Activated CD8-positive, alpha-beta memory T cell treated with anti-CD3 and anti-CD28 coated beads, Interleukin-2, amount 50 U/mL, for 1 hour (primary cell): Measurements from ENCODE around the gene SNX13.
"Not testable (repeated sequence)": the region's sequence is repeated elsewhere in the genome, so short reads cannot be mapped to it uniquely, and the experiment has no call there.

ENCODE experiments used
- DNase-seq: peaks from one replicate; pipeline ENCODE4 v3.0.0-alpha.2; 2020; ENCODE audit errors: extremely low read depth

Gene SNX13

DNA sequence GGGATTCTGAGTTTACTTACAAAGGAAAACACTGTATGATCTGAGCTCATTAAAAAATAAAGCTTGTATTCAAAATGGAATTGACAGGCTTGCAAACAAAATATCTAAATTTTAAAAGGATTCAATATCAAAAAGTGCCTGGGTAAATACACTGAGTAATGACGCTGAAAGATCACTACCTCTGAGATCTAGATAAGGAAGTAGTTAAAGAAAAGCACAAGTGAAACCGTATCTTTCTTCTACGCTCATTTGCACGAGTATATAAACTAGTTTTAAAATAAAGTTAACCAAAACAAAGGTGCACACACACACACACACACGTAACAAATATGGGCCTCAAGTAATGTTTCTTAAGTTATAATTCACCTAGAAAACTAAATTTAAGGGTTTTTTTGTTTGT, 93.4 kb downstream of the SNX13 start:
- DNase-seq = no peak

DNA sequence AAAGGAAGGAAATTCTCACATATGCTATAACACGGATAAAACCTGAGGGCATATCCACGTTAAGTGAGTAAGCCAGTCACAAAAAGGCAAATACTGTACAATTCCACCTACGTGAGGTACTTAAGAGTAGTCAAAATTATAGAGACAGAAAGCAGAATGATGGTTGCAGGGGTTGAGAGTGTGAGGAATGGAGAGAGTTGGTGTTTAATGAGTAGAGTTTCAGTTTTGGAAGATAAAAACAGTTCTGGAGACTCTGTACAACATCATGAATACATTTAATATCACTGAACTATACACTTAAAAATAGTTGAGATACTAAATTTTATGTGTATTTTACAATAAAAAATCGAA, 95.1 kb downstream of the SNX13 start:
- DNase-seq = no peak

DNA sequence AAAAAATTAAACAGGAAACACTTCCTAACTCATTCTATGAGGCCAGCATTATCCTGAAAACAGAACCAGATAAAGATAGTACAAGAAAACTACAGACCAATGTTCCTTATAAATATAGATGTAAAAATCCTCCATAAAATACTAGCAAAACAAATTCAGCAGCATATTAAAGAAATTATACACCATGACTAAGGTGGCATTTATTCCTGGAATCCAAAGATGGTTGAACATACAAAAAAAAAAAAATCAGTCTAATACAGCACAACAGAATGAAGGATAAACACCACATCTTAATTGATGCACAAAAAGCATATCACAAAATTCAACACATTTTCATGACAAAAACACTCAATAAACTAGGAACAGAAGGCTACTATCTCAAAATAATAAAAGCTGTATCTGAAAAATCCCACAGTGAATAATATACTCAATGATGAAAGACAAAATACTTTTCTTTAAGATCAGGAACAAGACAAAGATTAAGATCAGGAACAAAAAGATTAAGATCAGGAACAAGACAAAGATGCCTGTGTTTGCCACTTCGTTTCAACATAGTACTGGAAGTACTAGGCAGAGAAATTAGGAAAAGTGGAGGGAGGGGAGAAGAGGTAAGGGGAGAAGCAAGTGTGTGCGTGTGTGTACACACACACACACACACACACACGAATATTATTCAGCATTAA, 95.6 kb downstream of the SNX13 start:
- no peak for DNase-seq

DNA sequence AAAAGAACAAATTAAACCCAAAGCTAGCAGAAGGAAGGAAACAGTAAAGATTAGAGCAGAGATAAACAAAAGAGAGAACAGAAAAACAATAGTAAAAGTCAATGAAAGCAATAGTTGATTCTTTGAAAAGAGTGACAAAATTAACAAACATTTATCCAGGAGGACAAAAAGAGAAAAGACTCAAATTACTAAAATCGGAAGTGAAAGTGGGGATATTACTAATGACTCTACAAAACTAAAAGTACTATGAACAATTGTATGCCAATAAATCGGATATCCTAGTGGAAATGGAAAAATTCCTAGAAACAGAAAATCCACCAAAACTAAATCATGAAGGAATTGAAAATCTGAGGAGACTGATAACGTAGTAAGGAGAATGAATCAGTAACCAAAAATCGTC, 96.3 kb downstream of the SNX13 start:
- DNase-seq = no peak

DNA sequence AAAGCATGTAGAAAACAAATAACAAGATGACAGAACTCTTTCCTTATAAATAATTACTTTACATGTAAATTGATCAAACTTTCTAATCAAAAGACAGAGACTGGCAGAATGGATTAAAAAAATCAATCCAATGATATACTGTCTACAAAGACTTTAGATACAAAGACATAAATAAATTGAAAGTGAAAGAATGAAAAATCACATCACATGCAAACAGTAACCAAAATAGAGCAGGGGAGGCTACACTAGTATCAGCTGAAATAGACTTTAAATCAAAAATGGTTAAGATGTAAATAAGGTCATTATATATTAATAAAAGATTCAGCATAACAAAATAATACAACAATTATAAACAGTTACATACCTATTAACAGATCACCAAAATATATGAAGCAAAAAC, 97.3 kb downstream of the SNX13 start:
- DNase-seq = no peak

DNA sequence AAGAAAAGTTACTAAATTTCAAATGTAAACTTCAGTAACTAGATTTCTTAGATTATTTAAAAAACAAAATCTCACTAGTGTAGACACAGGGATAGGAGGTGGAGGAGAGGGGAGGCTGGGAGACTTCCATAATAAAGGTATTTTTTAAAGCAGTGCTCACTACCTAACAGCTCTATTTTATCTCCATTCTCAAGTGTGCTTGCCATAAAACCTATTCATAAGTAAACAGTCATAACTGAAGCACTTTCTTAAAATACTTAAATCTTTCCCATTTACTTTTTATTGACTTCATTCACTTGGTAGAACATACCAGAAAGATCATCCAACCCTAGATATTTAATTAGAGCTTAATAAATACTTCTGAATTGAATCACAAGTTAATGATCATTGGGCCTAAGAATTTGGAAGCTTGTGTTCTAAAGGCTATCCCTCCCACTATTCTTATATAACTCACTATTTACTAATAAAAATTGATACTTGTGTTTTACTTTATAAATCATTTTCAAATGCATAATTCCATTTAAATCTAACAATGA, 107.4 kb downstream of the SNX13 start:
- DNase-seq = no peak

DNA sequence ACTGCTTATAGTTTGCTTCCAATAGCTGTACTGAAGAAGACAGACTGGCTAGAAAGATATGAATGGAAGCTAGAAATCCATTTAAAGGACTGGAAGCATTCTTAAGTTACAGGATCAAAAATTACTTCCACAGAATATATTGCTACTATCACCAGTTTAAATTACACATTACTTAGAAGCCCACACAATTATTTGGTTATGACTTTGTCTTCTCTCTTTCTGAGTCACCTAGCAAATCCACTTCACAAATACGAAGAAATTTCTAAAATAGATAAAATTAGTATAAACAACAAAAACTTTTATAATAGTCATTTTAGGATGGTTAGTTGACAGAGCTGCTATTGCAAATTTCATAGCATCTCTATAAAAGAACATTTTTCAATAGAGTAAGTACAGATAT, 108.1 kb downstream of the SNX13 start:
- DNase-seq = no peak

DNA sequence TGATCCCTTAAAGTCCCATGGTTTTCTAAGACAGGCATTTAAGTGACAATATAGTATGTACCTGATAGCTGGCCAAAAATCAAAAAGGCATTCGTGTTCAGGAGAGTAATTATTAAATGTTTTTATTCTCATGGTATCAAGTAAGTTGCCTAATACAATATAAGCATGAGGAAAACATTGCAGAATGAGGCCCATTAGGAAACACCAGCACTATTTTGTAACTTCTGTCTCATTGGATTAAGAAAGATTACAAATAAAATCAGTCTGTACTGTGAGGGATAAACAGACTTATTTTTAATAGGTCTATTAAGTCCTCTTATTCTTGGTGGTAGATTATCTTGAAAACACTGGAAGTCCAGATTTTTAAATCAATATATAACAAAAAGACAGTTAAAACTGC, 110.1 kb downstream of the SNX13 start:
- DNase-seq = no peak

DNA sequence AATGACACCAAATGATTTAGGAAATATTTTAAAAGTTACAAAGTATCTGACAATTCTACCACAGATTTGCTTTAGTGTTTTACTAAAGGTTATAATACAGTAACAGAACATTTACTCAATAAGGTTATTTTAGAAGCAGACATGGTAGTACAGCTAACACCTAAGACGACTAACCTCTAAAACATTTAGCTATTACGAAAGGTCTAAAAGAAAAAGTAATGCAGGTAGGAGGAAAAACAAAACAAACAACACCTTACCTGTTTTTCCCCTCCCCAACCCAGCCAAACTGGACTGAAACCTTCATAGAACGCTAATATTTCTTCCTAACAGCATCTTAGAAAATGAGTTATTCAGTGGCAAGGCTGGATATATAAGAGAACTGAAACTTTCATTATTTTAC, 111.3 kb downstream of the SNX13 start:
- DNase-seq = no peak

DNA sequence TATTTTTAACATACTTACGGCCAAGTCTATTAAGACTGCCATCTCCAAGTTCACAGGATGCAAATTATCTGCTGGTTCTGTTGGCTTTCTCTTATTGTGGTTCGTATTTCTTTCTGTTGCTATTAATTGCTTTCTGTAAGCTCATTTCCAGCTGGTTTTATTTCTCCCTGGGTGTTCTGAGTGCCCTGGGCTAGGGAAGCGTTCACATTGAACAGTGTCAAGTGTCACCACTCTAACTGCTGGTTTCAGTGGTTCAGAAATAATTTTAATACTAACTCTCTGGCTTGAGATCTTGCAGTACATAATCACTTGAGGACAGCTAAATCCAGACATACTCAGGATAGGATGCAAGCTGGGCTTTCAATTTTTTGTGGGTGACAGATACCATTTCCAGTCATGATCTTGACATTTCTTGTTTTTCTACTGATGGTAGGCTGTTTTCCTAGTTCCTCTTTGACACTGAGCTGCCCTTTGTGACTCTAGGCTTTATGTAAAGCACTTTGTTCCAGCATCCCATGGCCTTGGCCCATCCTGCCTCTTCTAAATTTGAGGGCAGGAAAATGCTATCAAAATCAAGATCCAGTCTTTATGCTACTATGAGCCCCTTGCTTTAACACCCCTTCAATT, 117.6 kb downstream of the SNX13 start:
- no peak for DNase-seq

DNA sequence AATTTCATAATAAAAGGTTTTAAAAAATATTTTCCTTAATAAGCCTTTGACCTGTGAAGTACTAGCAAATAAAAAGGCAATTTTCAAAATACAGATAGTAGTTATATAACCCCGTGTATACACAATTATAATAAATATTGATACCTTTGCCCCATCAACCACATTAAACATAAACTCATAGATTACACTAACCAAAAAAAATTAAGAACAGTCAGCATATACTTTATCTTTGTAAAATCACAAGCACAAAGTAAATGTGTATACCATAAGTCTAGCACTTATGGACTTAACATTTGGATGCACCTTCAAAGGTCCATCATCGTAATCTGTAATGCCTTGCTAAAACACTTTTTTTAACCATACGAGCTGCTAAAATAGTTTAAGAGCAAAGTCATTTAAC, 123.4 kb downstream of the SNX13 start:
- DNase-seq = no peak

DNA sequence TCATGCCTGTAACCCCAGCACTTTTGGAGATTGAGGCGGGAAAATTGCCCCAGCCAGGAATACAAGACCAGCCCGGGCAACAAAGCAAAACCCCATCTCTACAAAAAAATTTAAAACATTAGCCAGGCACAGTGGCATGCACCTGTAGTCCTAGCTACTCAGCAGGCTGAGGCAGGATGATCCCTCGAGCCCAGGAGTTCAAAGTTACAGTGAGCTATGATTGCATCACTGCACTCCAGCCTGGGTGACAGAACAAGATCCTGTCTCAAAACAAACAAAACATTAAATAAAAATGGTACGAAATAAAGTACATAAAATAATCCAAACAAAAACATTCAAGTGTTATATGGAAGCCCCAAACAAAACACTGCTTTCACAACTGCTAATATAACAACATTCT, 125.0 kb downstream of the SNX13 start:
- no peak for DNase-seq

DNA sequence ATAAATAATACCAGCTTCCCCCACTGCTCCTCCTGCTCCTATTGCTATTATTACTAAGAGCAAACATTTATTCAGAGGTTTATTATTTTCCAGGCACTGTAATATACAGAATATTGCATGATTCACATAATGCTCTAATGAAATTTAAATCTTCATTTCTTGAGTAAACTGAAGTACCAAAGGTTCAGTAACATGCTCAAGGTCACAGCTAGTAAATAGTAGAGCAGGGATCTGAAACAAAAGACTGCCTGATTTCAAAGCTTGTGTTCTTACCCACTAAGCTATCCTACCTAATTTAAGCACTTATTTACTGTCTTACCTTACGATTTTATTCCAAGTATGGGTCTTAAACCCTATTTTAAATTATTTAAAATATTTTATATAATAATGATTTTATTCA, 126.2 kb downstream of the SNX13 start:
- no peak for DNase-seq

DNA sequence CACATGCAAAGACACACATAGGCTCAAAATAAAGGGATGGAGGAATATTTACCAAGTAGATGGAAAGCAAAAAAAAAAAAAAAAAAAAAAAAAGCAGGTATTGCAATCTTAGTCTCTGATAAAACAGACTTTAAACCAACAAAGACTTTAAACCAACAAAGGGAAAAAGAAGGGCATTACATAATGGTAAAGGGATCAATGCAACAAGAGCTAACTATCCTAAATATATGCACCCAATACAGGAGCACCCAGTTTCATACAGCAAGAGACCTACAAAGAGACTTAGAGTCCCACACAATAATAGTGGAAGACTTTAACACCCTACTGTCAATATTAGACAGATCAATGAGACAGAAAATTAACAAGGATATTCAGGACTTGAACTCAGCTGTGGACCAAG, 131.1 kb downstream of the SNX13 start:
- not testable (repeated sequence) for DNase-seq

DNA sequence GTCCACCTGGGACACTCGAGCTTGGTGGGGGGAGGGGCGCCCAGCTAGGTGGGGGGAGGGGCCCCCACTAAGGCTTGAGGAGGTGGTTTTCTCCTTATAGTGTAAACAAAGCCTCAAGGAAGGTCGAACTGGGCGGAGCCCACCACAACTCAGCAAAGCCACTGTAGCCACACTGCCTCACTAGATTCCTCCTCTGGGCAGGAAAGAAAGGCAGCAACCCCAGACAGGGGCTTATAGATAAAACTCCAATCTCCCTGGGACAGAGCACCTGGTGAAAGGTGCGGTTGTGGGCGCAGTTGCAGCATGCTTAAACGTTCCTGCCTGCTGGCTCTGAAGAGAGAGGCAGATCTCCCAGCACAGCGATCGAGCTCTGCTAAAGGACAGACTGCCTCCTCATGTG, 133.1 kb downstream of the SNX13 start:
- no peak for DNase-seq

DNA sequence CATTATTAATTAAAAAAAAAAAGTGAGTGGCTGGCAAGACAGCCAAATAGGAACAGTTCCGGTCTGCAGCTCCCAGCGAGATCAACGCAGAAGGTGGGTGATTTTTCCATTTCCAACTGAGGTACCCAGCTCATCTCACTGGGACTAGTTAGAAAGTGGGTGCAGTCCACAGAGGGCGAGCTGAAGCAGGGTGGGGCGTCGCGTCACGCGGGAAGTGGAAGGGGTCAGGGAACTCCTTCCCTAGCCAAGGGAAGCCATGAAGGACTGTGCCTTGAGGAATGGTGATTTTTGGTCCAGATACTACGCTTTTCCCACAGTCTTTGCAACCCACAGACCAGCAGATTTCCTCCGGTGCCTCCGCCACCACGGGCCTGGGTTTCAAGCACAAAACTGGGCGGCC, 133.7 kb downstream of the SNX13 start:
- no peak for DNase-seq

DNA sequence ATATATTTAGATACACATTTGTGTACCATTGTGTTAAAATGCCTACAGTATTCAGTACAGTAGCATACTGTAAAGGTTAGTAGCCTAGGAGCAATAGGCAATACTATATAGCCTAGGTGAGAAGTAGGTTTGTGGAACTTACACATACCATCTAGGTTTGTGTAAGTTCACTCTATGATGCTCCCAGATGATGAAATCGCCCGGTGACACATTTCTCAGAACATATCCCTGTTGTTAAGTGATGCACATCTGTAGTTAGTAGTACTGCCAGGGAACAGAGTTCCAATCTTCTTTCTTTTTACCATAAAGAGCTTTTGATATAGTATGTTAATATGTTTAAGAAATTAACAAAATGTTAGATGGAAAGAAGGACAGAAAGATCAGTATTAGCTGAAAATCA, 138.2 kb downstream of the SNX13 start:
- DNase-seq = no peak

DNA sequence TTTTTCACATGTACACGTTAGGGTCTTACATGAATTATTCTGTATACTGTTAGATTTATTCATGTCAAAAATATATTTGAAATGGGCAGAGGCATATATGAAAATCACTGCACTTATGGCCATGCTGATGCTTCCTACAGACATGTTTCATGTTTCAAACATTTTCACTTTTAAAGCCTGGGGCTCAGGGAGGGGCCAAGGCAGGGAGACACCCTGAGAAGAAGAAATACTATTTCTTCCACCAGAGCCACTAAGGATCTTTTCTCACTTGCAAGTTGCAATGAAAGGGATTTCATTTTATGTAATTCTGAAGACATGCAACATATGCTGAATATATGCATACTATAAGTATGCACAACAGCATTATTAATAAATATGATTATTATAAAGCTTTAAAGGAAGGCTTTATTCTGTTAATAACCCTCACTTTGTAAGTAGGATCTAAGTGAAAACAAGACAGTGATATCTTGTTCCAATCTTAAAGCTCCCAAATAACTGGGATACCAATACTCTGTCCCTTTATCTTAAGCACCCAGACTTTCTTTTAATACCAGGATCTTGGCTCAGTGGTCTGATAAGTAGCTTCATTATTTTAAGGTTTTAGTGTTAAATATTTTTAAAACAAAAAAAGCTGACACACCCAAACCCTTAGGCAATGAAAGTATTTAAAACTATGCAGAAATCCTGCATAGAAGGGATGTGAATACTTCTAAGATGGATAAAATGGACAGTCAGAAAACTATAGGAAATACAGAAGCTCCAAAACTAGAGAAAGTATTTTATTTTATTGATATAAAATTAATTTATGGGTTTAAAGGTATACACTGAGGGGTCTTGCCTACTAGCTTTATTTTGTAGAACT, 148.0 kb downstream of the SNX13 start:
- no peak for DNase-seq

DNA sequence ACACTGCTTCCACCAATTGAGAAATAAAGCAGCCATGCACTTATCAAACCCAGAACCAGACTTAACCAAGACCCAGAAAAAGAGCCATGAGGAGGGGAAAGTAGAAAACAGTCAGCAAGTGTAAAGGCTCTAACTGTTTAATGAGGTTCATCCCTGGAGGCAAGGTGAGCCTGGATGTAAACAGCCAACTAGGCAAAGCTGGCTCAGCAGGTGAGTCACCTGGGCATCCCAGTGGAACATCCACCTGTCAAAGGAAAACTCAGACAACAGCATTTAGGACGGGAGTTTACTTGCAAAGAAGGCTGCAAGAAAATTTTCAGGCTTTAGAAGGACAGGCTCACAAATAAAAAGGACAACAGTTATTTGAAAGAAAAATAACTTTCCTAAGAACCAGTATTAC, 153.0 kb downstream of the SNX13 start:
- no peak for DNase-seq

DNA sequence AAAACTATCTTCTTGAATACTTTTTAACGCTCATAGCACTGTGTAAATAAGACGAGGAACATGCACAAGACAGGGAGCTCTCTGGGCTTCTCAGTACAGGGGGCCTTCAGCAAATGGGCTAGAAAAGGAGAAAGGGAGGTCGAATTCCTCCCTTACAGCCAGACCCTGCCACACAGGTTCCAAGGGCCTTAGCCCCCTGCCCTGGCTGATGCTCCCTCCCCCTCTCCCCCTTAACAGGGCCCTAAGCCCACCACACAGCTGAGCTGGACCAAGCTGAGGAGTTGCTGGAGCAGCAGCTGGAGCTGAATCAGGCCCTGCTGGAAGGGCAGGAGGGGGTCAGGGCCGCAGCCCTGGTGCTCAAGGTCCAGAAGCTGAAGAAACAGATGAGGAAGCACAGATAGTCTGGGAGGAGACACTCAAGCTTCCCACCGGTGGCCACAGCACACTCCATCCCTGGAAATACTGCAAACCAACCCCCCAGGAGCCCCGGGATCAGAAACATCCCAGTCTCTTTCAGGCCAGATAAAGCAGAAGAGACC, 153.9 kb downstream of the SNX13 start:
- DNase-seq = no peak

DNA sequence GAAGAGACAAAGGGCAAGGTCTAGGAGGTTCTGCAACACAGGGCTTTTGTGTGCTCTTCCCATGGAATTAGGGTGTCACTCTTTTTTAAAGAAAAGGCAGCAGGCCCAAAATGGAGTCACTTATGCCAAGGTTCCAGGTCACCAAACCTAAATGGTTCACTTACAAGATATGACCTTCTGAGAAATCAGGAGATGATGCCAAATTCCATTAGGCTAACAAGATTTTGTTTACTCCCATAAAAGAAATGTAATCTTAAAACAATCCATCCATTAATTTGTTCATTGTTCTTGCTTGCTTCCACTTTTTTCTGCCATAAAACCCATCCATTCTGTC, 158.1 kb downstream of the SNX13 start:
- DNase-seq = no peak

DNA sequence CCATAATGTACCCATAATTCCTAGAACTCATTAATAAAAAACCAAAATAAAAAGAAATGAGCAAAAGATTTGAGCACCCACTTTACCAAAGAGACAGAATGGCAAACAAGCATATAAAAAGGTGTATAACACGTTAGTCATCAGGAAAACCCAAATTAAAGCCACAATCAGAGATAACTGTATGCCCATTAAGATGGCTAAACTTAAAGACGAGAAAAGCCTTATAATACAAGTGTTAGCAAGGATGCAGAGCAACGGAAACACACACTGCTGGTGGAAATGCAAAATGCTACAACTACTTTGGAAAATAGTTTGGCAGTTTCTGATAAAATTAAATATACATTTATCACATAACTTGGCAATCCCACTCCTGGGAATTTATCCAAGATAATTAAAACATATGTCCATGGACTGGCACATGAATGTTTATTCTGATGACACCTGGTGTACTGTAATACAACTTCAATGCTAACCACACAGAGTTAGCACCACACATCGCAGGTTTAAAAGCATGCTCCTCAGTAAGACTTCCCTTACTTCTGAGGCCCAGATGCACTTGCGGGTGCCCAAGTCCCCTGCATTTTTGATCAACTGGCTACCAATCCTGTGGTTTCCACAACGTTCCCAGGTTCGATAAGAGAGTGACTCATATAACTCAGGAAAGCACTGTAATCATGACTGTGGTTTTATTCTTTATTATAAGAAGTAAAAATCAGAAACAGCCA, 158.6 kb downstream of the SNX13 start:
- no peak for DNase-seq
